GM12878 (cell line): Measurements from ENCODE around the gene HRH2. TPM values are rescaled to one million over a fixed set of nuclear protein-coding genes. Genes with fewer than 3 reads are reported as not detected.

Experiments
- ATAC-seq: fragments of 200-7000 bp; cut with Tn5 transposase; 3 replicates; pipeline ENCODE4 v1.9.1; 2020; ENCODE audit warnings: mild to moderate bottlenecking, moderate library complexity
- BruUV-seq: library from RNA; stranded (reverse); fragments of 400-500 nt; replicated peaks from 2 replicates; lab custom pipeline; 2021; lab: Mats Ljungman, UMichigan
- CTCF ChIA-PET: fragments of 300-600 bp; sonication (Branson Sonifier 250); formaldehyde crosslinking; extraction: SDS; loops from one replicate; lab custom pipeline; 2021; ENCODE audit warnings: inconsistent platforms; lab: Yijun Ruan, JAX
- POLR2A ChIA-PET: fragments of 350-600 bp; formaldehyde crosslinking; extraction: SDS; loops from one replicate; lab custom pipeline; 2021; ENCODE audit warnings: inconsistent platforms; lab: Charles Lee
- RAD21 ChIA-PET: fragments of 300-600 bp; sonication (Branson Sonifier 250); formaldehyde crosslinking; loops from one replicate; lab custom pipeline; 2023; ENCODE audit warnings: antibody characterized with exemption; ENCODE audit not compliant: unreplicated experiment; lab: Charles Lee
- SMC1A ChIA-PET: fragments of 300-600 bp; sonication (Branson Sonifier 250); formaldehyde crosslinking; loops from one replicate; lab custom pipeline; 2023; ENCODE audit not compliant: unreplicated experiment, uncharacterized antibody; lab: Charles Lee
- DNase-seq: peaks from one replicate; pipeline ENCODE4 v3.0.0-alpha.2; 2011; ENCODE audit warnings: low read depth, low spot score
- FAIRE-seq: peaks from 3 replicates; lab custom pipeline; 2011; peaks lifted over from hg19 to GRCh38; lab: Jason Lieb, UNC
- H2AFZ ChIP-seq: 2 replicates; pipeline ENCODE4 v1.6.0; 2011; ENCODE audit warnings: low read depth, low read length, control low read depth; ENCODE audit not compliant: control insufficient read depth
- H3K27ac ChIP-seq: 2 replicates; pipeline ENCODE4 v1.5.1; 2011; ENCODE audit warnings: control low read depth; ENCODE audit not compliant: control insufficient read depth, insufficient read depth
- H3K27me3 ChIP-seq, 2 experiments: replicated peaks in 1 of 2; 2 replicates each; pipeline versions ENCODE4 v1.6.0 to v1.6.1; 2011; ENCODE audit warnings: low read length in 1 of 2; ENCODE audit not compliant: control insufficient read depth in 2 of 2, insufficient read depth in 2 of 2
- H3K36me3 ChIP-seq, 2 experiments: 2 replicates each; pipeline ENCODE4 v1.5.1; 2011; ENCODE audit warnings: low read length in 1 of 2; ENCODE audit not compliant: control insufficient read depth in 2 of 2, insufficient read depth in 2 of 2
- H3K4me1 ChIP-seq: 2 replicates; pipeline ENCODE4 v1.6.1; 2011; ENCODE audit warnings: mild to moderate bottlenecking, low read length, moderate library complexity, mixed read lengths; ENCODE audit not compliant: control insufficient read depth, insufficient read depth
- H3K4me2 ChIP-seq: 2 replicates; pipeline ENCODE4 v1.6.0; 2011; ENCODE audit warnings: control low read depth; ENCODE audit not compliant: control insufficient read depth, insufficient read depth
- H3K4me3 ChIP-seq: fragments of 200-600 bp; sonication (generic); 2 replicates; pipeline ENCODE4 v1.5.1; 2016
- H3K79me2 ChIP-seq: 2 replicates; pipeline ENCODE4 v1.6.0; 2011; ENCODE audit warnings: low read length; ENCODE audit not compliant: control insufficient read depth, insufficient read depth
- H3K9ac ChIP-seq: 2 replicates; pipeline ENCODE4 v1.8.0; 2011; ENCODE audit warnings: low read length, control low read depth, mixed read lengths; ENCODE audit not compliant: control insufficient read depth, insufficient read depth
- H3K9me3 ChIP-seq: replicated peaks from 3 replicates; pipeline ENCODE4 v1.5.1; 2011; ENCODE audit warnings: mild to moderate bottlenecking, low read length; ENCODE audit not compliant: control insufficient read depth, insufficient read depth
- H4K20me1 ChIP-seq: 2 replicates; pipeline ENCODE4 v1.6.0; 2011; ENCODE audit not compliant: control insufficient read depth, insufficient read depth
- BRCA1 ChIP-seq: IDR thresholded peaks from 2 replicates; pipeline ENCODE4 v1.6.1; 2011; ENCODE audit warnings: low read depth, low read length, improper control_type of control experiment
- CREB1 ChIP-seq: IDR thresholded peaks from 2 replicates; pipeline ENCODE4 v1.6.1; 2012; ENCODE audit warnings: low read depth, mild to moderate bottlenecking, inconsistent platforms
- HCFC1 ChIP-seq: fragments of 150-350 bp; IDR thresholded peaks from 2 replicates; pipeline ENCODE4 v1.6.1; 2014; ENCODE audit warnings: low read length
- IKZF2 ChIP-seq, 2 experiments: fragments of 450-650 bp; IDR thresholded peaks; 2 replicates each; pipeline ENCODE4 v1.6.1; 2017; ENCODE audit warnings: mild to moderate bottlenecking in 2 of 2, moderate library complexity in 2 of 2
- IRF3 ChIP-seq: fragments of 450-650 bp; IDR thresholded peaks from 2 replicates; pipeline ENCODE4 v1.6.1; 2014; ENCODE audit warnings: mild to moderate bottlenecking
- JUND ChIP-seq: IDR thresholded peaks from 2 replicates; pipeline ENCODE4 v1.6.1; 2012; ENCODE audit warnings: low read depth, mild to moderate bottlenecking, low read length, improper control_type of control experiment, moderate library complexity
- KAT2A ChIP-seq: conservative IDR thresholded peaks from 2 replicates; pipeline ENCODE4 v1.6.1; 2011; ENCODE audit warnings: low read depth, low read length; ENCODE audit not compliant: control insufficient read depth
- MTA2 ChIP-seq: fragments of 450-650 bp; IDR thresholded peaks from 2 replicates; pipeline ENCODE4 v1.6.1; 2016; ENCODE audit warnings: low read depth, mild to moderate bottlenecking, moderate library complexity
- NFIC ChIP-seq: IDR thresholded peaks from 2 replicates; pipeline ENCODE4 v1.6.1; 2012; ENCODE audit warnings: low read depth, mild to moderate bottlenecking, inconsistent platforms, low read length, moderate library complexity
- NFYA ChIP-seq: IDR thresholded peaks from 2 replicates; pipeline ENCODE4 v1.6.1; 2011; ENCODE audit warnings: low read depth, mild to moderate bottlenecking, low read length, improper control_type of control experiment, borderline replicate concordance
- PRDM15 ChIP-seq: fragments of 450-650 bp; formaldehyde crosslinking; IDR thresholded peaks from 2 replicates; pipeline ENCODE4 v1.4.0; 2020; ENCODE audit warnings: mild to moderate bottlenecking, moderate library complexity
- RB1 ChIP-seq: fragments of 450-650 bp; formaldehyde crosslinking; IDR thresholded peaks from 2 replicates; pipeline ENCODE4 v1.6.1; 2017; ENCODE audit warnings: mild to moderate bottlenecking, borderline replicate concordance
- SIX5 ChIP-seq: IDR thresholded peaks from 2 replicates; pipeline ENCODE4 v1.6.1; 2011; ENCODE audit warnings: mild to moderate bottlenecking, low read depth, low read length, moderate library complexity; ENCODE audit not compliant: severe bottlenecking
- YBX1 ChIP-seq: fragments of 450-650 bp; IDR thresholded peaks from 2 replicates; pipeline ENCODE4 v1.6.1; 2016; ENCODE audit warnings: antibody characterized with exemption
- ZNF217 ChIP-seq: fragments of 450-650 bp; IDR thresholded peaks from 2 replicates; pipeline ENCODE4 v1.6.1; 2017; ENCODE audit warnings: antibody characterized with exemption, mild to moderate bottlenecking
- ZNF592 ChIP-seq: fragments of 450-650 bp; IDR thresholded peaks from 2 replicates; pipeline ENCODE4 v1.6.1; 2017; ENCODE audit warnings: mild to moderate bottlenecking, moderate library complexity
- ZSCAN29 ChIP-seq: fragments of 450-650 bp; IDR thresholded peaks from 2 replicates; pipeline ENCODE4 v1.6.1; 2017; ENCODE audit warnings: mild to moderate bottlenecking, moderate library complexity
- whole genome bisulfite sequencing: methylation state at CpG from one replicate; pipeline ENCODE4 v1.1.6; 2016; ENCODE audit warnings: low lambda C conversion rate; ENCODE audit not compliant: insufficient replicate concordance, insufficient coverage; ENCODE audit errors: missing lambda C conversion rate; 5-methylcytosine and 5-hydroxymethylcytosine counted together
- in situ Hi-C: fragments of 300-500 bp; cut with MboI; formaldehyde crosslinking; loops from 9 replicates; pipeline ENCODE4 v1.14.3; 2018; ENCODE audit warnings: mixed read lengths
- intact Hi-C: fragments of 100-400 bp; cut with micrococcal nuclease; formaldehyde crosslinking; loops from one replicate; pipeline ENCODE4 v1.14.2; 2022; ENCODE audit not compliant: unreplicated experiment
- polyA plus RNA-seq, 11 experiments: library from polyadenylated mRNA; depleted of rRNA in 4 of 11; unstranded in 6 of 11; stranded (reverse) in 5 of 11; fragments of >200 nt; fragmentation: Nextera tagmentation in 4 of 11; fragmentation: Illumina TruSeq in 1 of 11; extraction: Ambion mirVana in 4 of 11; extraction: Trizol in 1 of 11; gene quantifications; 1 replicate in 1 of 11; 2 replicates in 10 of 11; pipeline versions ENCODE4 v1.2.1 to v1.2.3, GENCODE V29; 2011 to 2016; ENCODE audit warnings: inconsistent platforms in 2 of 11, missing spikeins in 2 of 11, low read depth in 1 of 11
- total RNA-seq, 4 experiments: library from RNA; depleted of rRNA in 3 of 4; stranded (reverse); fragments of >200 nt in 3 of 4; fragmentation: Illumina TruSeq in 1 of 4; extraction: Trizol in 1 of 4; gene quantifications; 2 replicates each; pipeline versions ENCODE4 v1.2.1 to v1.2.3, GENCODE V29; 2013 to 2021

The HRH2 gene
- total and polyA plus RNA-seq, 10 of the 15 experiments (the other 5 are each of a cell fraction or from before 2014, with no cell fraction given) = 0.01 to 0.05 (median 0.03) TPM; not detected in 7

- Histone ChIP-seq H3K36me3 (no peaks in the 10 kb centered on the region), H3K27ac (no peak overlapping the region), H3K9me3 (no peaks in the 10 kb centered on the region; the same call in 2 of the 3 replicates), H3K4me3 (no peak overlapping the region), H4K20me1 (no peaks in the 10 kb centered on the region), H3K79me2 (no peaks in the 10 kb centered on the region), H3K27me3 (peaks cover 3 to 4% of the 10 kb centered on the region in 2 experiments; a peak in 3 of 4 replicates), H2AFZ (no peak overlapping the region), H3K4me1 (no peaks in the 10 kb centered on the region), H3K4me2 (no peak overlapping the region), H3K9ac (no peak overlapping the region)
- POLR2A ChIA-PET = no interaction called here
- 36% methylated on average over 7 of the region's 7 CpGs for WGBS
- SMC1A ChIA-PET = no interaction called here
- ATAC-seq (no peak), FAIRE-seq (no peak), DNase-seq (no peak)
- in situ Hi-C loops (loop anchor here (25.0 kb wide), 1 partner anchor 850 kb away; no protein-coding TSS in a partner anchor), intact Hi-C loops (loop anchor here (10.0 kb wide), 2 partner anchors 137 to 677 kb away; partner anchors contain the start of genes CLTB and CPLX2)
- RAD21 ChIA-PET = no interaction called here
- BruUV-seq = no TSS peak
- CTCF ChIA-PET = interaction anchor here (1.7 kb wide), 1 partner anchor 8 kb away, joined by 11 read pairs; no protein-coding TSS in a partner anchor
- TF ChIP-seq NFYA = no peak
- TF ChIP-seq MTA2 = no peak
- no peak for TF ChIP-seq CREB1
- TF ChIP-seq SIX5 = no peak
- no peak for TF ChIP-seq ZNF217
- no peak for TF ChIP-seq HCFC1
- no peak for TF ChIP-seq BRCA1
- TF ChIP-seq ZSCAN29 = no peak
- TF ChIP-seq IKZF2 (IDR thresholded peaks at IDR 0.05) = no peak
- no peak for TF ChIP-seq RB1
- no peak for TF ChIP-seq IRF3
- TF ChIP-seq KAT2A = no peak
- TF ChIP-seq YBX1 = no peak
- no peak for TF ChIP-seq PRDM15 (CRISPR knock-in tag)
- TF ChIP-seq ZNF592 = no peak
- no peak for TF ChIP-seq NFIC
- no peak for TF ChIP-seq JUND
Measured at GRCh38 chr5:175737481-175737880, 79.6 kb downstream of the HRH2 start.
